Calu3 (cell line): ENCODE data around the gene SNX13. TPM values are rescaled to one million over a fixed set of nuclear protein-coding genes. Genes with fewer than 3 reads are reported as not detected.
"Not testable (repeated sequence)": the region's sequence is repeated elsewhere in the genome, so short reads cannot be mapped to it uniquely, and the experiment has no call there.

Experiments used
- BruUV-seq: library from RNA; stranded (reverse); fragments of 400-500 nt; replicated peaks from 2 replicates; lab custom pipeline; 2021; lab: Mats Ljungman, UMichigan
- CTCF ChIA-PET: fragments of 300-600 bp; sonication (Branson Sonifier 250); formaldehyde crosslinking; loops from one replicate; lab custom pipeline; 2022; ENCODE audit warnings: antibody characterized with exemption; lab: Charles Lee
- DNase-seq: peaks from one replicate; pipeline ENCODE4 v3.0.0; 2022
- H3K27ac Mint-ChIP-seq: one replicate; pipeline ENCODE4 v1.8.0; 2022; ENCODE audit warnings: mixed read lengths; ENCODE audit not compliant: unreplicated experiment
- H3K27me3 Mint-ChIP-seq: one replicate; pipeline ENCODE4 v1.8.0; 2022; ENCODE audit warnings: mixed read lengths; ENCODE audit not compliant: unreplicated experiment
- H3K36me3 Mint-ChIP-seq: one replicate; pipeline ENCODE4 v1.8.0; 2022; ENCODE audit warnings: mild to moderate bottlenecking, moderate library complexity, mixed read lengths; ENCODE audit not compliant: insufficient read depth, unreplicated experiment
- H3K4me1 Mint-ChIP-seq: one replicate; pipeline ENCODE4 v1.8.0; 2022; ENCODE audit warnings: mild to moderate bottlenecking, low read depth, mixed read lengths; ENCODE audit not compliant: unreplicated experiment
- H3K4me3 Mint-ChIP-seq: one replicate; pipeline ENCODE4 v1.8.0; 2022; ENCODE audit warnings: mild to moderate bottlenecking, low read depth, moderate library complexity, mixed read lengths; ENCODE audit not compliant: unreplicated experiment
- H3K9me3 Mint-ChIP-seq: one replicate; pipeline ENCODE4 v1.8.0; 2022; ENCODE audit warnings: low read depth, mixed read lengths; ENCODE audit not compliant: unreplicated experiment
- intact Hi-C: fragments of 100-400 bp; cut with micrococcal nuclease; formaldehyde crosslinking; loops from one replicate; pipeline ENCODE4 v1.10.0; 2022; ENCODE audit not compliant: unreplicated experiment
- total RNA-seq: library from RNA; stranded (reverse); gene quantifications from 2 replicates; pipeline ENCODE4 v1.2.3, GENCODE V29; 2022
- TF ChIP-seq, protein P1 (sequence below): fragments of 200-600 bp; IDR thresholded peaks from one replicate; pipeline ENCODE4 v1.8.0; 2022; ENCODE audit warnings: antibody characterized with exemption; ENCODE audit not compliant: unreplicated experiment

The SNX13 gene
- total RNA-seq, 1 experiment from 2014 or later, result 71.9 TPM

DNA sequence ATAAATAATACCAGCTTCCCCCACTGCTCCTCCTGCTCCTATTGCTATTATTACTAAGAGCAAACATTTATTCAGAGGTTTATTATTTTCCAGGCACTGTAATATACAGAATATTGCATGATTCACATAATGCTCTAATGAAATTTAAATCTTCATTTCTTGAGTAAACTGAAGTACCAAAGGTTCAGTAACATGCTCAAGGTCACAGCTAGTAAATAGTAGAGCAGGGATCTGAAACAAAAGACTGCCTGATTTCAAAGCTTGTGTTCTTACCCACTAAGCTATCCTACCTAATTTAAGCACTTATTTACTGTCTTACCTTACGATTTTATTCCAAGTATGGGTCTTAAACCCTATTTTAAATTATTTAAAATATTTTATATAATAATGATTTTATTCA is 126.2 kb downstream of the SNX13 start:
- intact Hi-C loops, result no loop called here
- Mint-ChIP-seq H3K27ac (no peak overlapping the region), H3K9me3 (peaks cover 8% of the 10 kb centered on the region), H3K4me3 (no peak overlapping the region), H3K27me3 (no peaks in the 10 kb centered on the region), H3K36me3 (no peaks in the 10 kb centered on the region), H3K4me1 (no peaks in the 10 kb centered on the region)
- CTCF ChIA-PET, result interaction anchor here (0.7 to 2.2 kb wide), 2 partner anchors 34 to 44 kb away, joined by 3 to 6 read pairs; no protein-coding TSS in a partner anchor
- no TSS peak for BruUV-seq
- TF ChIP-seq, protein P1, sequence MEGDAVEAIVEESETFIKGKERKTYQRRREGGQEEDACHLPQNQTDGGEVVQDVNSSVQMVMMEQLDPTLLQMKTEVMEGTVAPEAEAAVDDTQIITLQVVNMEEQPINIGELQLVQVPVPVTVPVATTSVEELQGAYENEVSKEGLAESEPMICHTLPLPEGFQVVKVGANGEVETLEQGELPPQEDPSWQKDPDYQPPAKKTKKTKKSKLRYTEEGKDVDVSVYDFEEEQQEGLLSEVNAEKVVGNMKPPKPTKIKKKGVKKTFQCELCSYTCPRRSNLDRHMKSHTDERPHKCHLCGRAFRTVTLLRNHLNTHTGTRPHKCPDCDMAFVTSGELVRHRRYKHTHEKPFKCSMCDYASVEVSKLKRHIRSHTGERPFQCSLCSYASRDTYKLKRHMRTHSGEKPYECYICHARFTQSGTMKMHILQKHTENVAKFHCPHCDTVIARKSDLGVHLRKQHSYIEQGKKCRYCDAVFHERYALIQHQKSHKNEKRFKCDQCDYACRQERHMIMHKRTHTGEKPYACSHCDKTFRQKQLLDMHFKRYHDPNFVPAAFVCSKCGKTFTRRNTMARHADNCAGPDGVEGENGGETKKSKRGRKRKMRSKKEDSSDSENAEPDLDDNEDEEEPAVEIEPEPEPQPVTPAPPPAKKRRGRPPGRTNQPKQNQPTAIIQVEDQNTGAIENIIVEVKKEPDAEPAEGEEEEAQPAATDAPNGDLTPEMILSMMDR, result no peak
- no peak for DNase-seq

- BruUV-seq, H3K9me3 Mint-ChIP-seq, H3K4me3 Mint-ChIP-seq, H3K4me1 Mint-ChIP-seq, DNase-seq, H3K27ac Mint-ChIP-seq, H3K36me3 Mint-ChIP-seq, intact Hi-C loops, H3K27me3 Mint-ChIP-seq: not testable (repeated sequence)
- CTCF ChIA-PET, result interaction anchor here (0.5 to 0.7 kb wide), 3 partner anchors 17 to 762 kb away, joined by 3 to 10 read pairs (median 7); no protein-coding TSS in a partner anchor
Observed at GRCh38 chr7:17809215-17809614, 131.1 kb downstream of the SNX13 start.

DNA sequence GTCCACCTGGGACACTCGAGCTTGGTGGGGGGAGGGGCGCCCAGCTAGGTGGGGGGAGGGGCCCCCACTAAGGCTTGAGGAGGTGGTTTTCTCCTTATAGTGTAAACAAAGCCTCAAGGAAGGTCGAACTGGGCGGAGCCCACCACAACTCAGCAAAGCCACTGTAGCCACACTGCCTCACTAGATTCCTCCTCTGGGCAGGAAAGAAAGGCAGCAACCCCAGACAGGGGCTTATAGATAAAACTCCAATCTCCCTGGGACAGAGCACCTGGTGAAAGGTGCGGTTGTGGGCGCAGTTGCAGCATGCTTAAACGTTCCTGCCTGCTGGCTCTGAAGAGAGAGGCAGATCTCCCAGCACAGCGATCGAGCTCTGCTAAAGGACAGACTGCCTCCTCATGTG is 133.1 kb downstream of the SNX13 start:
- Mint-ChIP-seq H3K9me3 (peaks cover 8% of the 10 kb centered on the region), H3K27me3 (no peaks in the 10 kb centered on the region), H3K27ac (no peak overlapping the region), H3K4me3 (no peak overlapping the region), H3K36me3 (no peaks in the 10 kb centered on the region), H3K4me1 (no peaks in the 10 kb centered on the region)
- TF ChIP-seq, protein P1, result no peak
- CTCF ChIA-PET, result no interaction called here
- no peak for DNase-seq
- intact Hi-C loops, result no loop called here
- no TSS peak for BruUV-seq

DNA sequence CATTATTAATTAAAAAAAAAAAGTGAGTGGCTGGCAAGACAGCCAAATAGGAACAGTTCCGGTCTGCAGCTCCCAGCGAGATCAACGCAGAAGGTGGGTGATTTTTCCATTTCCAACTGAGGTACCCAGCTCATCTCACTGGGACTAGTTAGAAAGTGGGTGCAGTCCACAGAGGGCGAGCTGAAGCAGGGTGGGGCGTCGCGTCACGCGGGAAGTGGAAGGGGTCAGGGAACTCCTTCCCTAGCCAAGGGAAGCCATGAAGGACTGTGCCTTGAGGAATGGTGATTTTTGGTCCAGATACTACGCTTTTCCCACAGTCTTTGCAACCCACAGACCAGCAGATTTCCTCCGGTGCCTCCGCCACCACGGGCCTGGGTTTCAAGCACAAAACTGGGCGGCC is 133.7 kb downstream of the SNX13 start:
- no peak overlapping the region for H3K4me3 Mint-ChIP-seq
- no TSS peak for BruUV-seq
- no peaks in the 10 kb centered on the region for H3K36me3 Mint-ChIP-seq
- no peaks in the 10 kb centered on the region for H3K27me3 Mint-ChIP-seq
- CTCF ChIA-PET, result interaction anchor here (0.6 kb wide), 1 partner anchor 285 kb away, joined by 3 read pairs; no protein-coding TSS in a partner anchor
- H3K27ac Mint-ChIP-seq, result no peak overlapping the region
- TF ChIP-seq, protein P1, result no peak
- no peak for DNase-seq
- peaks cover 8% of the 10 kb centered on the region for H3K9me3 Mint-ChIP-seq
- H3K4me1 Mint-ChIP-seq, result no peaks in the 10 kb centered on the region
- intact Hi-C loops, result no loop called here

GRCh38 chr7:17802056-17802455 is 138.2 kb downstream of the SNX13 start:
- TF ChIP-seq, protein P1, result no peak
- no peaks in the 10 kb centered on the region for H3K27me3 Mint-ChIP-seq
- BruUV-seq, result no TSS peak
- no peak overlapping the region for H3K27ac Mint-ChIP-seq
- H3K4me1 Mint-ChIP-seq, result no peaks in the 10 kb centered on the region
- no peak for DNase-seq
- intact Hi-C loops, result no loop called here
- CTCF ChIA-PET, result no interaction called here
- H3K4me3 Mint-ChIP-seq, result no peak overlapping the region
- H3K36me3 Mint-ChIP-seq, result no peaks in the 10 kb centered on the region
- H3K9me3 Mint-ChIP-seq, result no peaks in the 10 kb centered on the region
